OCI-LY3 (cell line): Measurements from ENCODE around the gene SAMD10.

ENCODE experiments used
- H2AFZ ChIP-seq: fragments of 200-600, 300-600 bp; shearing (Covaris generic); 2 replicates; pipeline ENCODE4 v1.6.0; 2014; ENCODE audit warnings: antibody characterized with exemption, low read depth, low read length
- H3K27ac ChIP-seq: fragments of 200-600, 300-600 bp; sonication (generic); 2 replicates; pipeline ENCODE4 v1.5.1; 2014; ENCODE audit warnings: mild to moderate bottlenecking, low read length, moderate library complexity, mixed read lengths
- H3K27me3 ChIP-seq: fragments of 200-600, 300-600 bp; sonication (generic); 2 replicates; pipeline ENCODE4 v1.6.1; 2014; ENCODE audit warnings: low read depth, low read length, mixed read lengths
- H3K36me3 ChIP-seq: fragments of 200-600, 300-600 bp; sonication (generic); replicated peaks from 2 replicates; pipeline ENCODE3; 2014; ENCODE audit warnings: low read depth, low read length, mixed read lengths
- H3K4me1 ChIP-seq: fragments of 300-600, 200-600 bp; sonication (generic); 2 replicates; pipeline ENCODE4 v1.6.1; 2014; ENCODE audit warnings: low read length, mixed read lengths
- H3K4me2 ChIP-seq: fragments of 200-600, 300-600 bp; sonication (generic); 2 replicates; pipeline ENCODE4 v1.6.1; 2014; ENCODE audit warnings: low read length, mixed read lengths
- H3K4me3 ChIP-seq: fragments of 300-600, 200-600 bp; sonication (generic); 2 replicates; pipeline ENCODE4 v1.5.1; 2014; ENCODE audit warnings: antibody characterized with exemption, mild to moderate bottlenecking, low read length, moderate library complexity
- H3K79me2 ChIP-seq: fragments of 300-600, 200-600 bp; shearing (Covaris generic); 2 replicates; pipeline ENCODE4 v1.6.1; 2014; ENCODE audit warnings: mild to moderate bottlenecking, low read length, mixed read lengths
- H3K9ac ChIP-seq: fragments of 300-600, 200-600 bp; shearing (Covaris generic); 2 replicates; pipeline ENCODE4 v1.6.0; 2014; ENCODE audit warnings: mild to moderate bottlenecking, low read length, moderate library complexity
- H3K9me3 ChIP-seq: fragments of 200-600, 300-600 bp; shearing (Covaris generic); 2 replicates; pipeline ENCODE4 v1.6.1; 2014; ENCODE audit warnings: low read length, mixed read lengths; ENCODE audit not compliant: insufficient read depth
- H4K20me1 ChIP-seq: fragments of 200-600, 300-600 bp; sonication (generic); 2 replicates; pipeline ENCODE4 v1.6.1; 2016; ENCODE audit warnings: low read length, mixed read lengths; ENCODE audit not compliant: insufficient read depth
- CTCF ChIP-seq: fragments of 200-600, 300-600 bp; sonication (generic); IDR thresholded peaks from 2 replicates; pipeline ENCODE4 v1.5.1; 2014; ENCODE audit warnings: antibody characterized with exemption, low read length, low read depth
- EZH2phosphoT487 ChIP-seq: fragments of 200-600 bp; shearing (Covaris generic); IDR thresholded peaks from 2 replicates; pipeline ENCODE4 v1.6.1; 2018; ENCODE audit warnings: antibody characterized with exemption, mixed run types, low read depth

The SAMD10 gene

GRCh38 chr20:64006490-64006889, 27.0 kb upstream of the SAMD10 start:
- H3K9me3 ChIP-seq = no peaks in the 10 kb centered on the region
- no peaks in the 10 kb centered on the region for H3K27me3 ChIP-seq
- TF ChIP-seq CTCF = no peak
- no peak for TF ChIP-seq EZH2phosphoT487
- no peak overlapping the region for H3K4me2 ChIP-seq
- H3K27ac ChIP-seq = no peak overlapping the region
- peaks cover 5% of the 10 kb centered on the region; the same call in 1 of the 2 replicates for H3K79me2 ChIP-seq
- no peak overlapping the region for H3K4me3 ChIP-seq
- peaks cover 51% of the 10 kb centered on the region for H3K36me3 ChIP-seq
- H2AFZ ChIP-seq = no peak overlapping the region
- H3K4me1 ChIP-seq = peaks cover 6% of the 10 kb centered on the region
- H4K20me1 ChIP-seq = peaks cover 12% of the 10 kb centered on the region; the same call in 1 of the 2 replicates
- H3K9ac ChIP-seq = no peak overlapping the region

GRCh38 chr20:64005394-64005793, 26.0 kb upstream of the SAMD10 start:
- Histone ChIP-seq H3K4me2 (no peak overlapping the region), H2AFZ (no peak overlapping the region), H3K27me3 (no peaks in the 10 kb centered on the region), H4K20me1 (peaks cover 12% of the 10 kb centered on the region; the same call in 1 of the 2 replicates), H3K79me2 (peaks cover 5% of the 10 kb centered on the region; the same call in 1 of the 2 replicates), H3K9me3 (no peaks in the 10 kb centered on the region), H3K27ac (no peak overlapping the region), H3K9ac (no peak overlapping the region), H3K4me3 (no peak overlapping the region), H3K36me3 (peaks cover 46% of the 10 kb centered on the region), H3K4me1 (peaks cover 1% of the 10 kb centered on the region; the same call in 1 of the 2 replicates)
- TF ChIP-seq CTCF (no peak), EZH2phosphoT487 (no peak)

- H3K9ac ChIP-seq = no peak overlapping the region
- H4K20me1 ChIP-seq = 0 out of 2 replicates have a peak, but pooled peaks cover 4% of the 10 kb centered on the region
- H3K27me3 ChIP-seq = no peaks in the 10 kb centered on the region
- TF ChIP-seq CTCF (no peak), EZH2phosphoT487 (no peak)
- H3K4me2 ChIP-seq = no peak overlapping the region
- H3K36me3 ChIP-seq = peaks cover 44% of the 10 kb centered on the region
- H3K4me3 ChIP-seq = no peak overlapping the region
- no peaks in the 10 kb centered on the region for H3K4me1 ChIP-seq
- H2AFZ ChIP-seq = no peak overlapping the region
- peaks cover 5% of the 10 kb centered on the region; the same call in 1 of the 2 replicates for H3K79me2 ChIP-seq
- H3K9me3 ChIP-seq = no peaks in the 10 kb centered on the region
- H3K27ac ChIP-seq = no peak overlapping the region
Observed at GRCh38 chr20:64003960-64004725, 24.7 kb upstream of the SAMD10 start.

- Histone ChIP-seq H3K27me3 (no peaks in the 10 kb centered on the region), H3K9me3 (no peaks in the 10 kb centered on the region), H3K79me2 (no peaks in the 10 kb centered on the region), H3K27ac (no peak overlapping the region), H3K9ac (no peak overlapping the region), H4K20me1 (0 out of 2 replicates have a peak, but pooled peaks cover 4% of the 10 kb centered on the region), H3K4me2 (no peak overlapping the region), H3K4me3 (no peak overlapping the region), H3K36me3 (peaks cover 46% of the 10 kb centered on the region), H3K4me1 (no peaks in the 10 kb centered on the region), H2AFZ (no peak overlapping the region)
- TF ChIP-seq EZH2phosphoT487 (no peak), CTCF (no peak)
Observed at GRCh38 chr20:64001607-64002011, 22.2 kb upstream of the SAMD10 start.
